H9 (cell line): ENCODE results near the gene PCYT2. TPM values are rescaled to one million over a fixed set of nuclear protein-coding genes. Genes with fewer than 3 reads are reported as not detected.
"Not testable (repeated sequence)": the region's sequence is repeated elsewhere in the genome, so short reads cannot be mapped to it uniquely, and the experiment has no call there.

Source experiments
- DNase-seq: peaks from one replicate; pipeline ENCODE4 v3.0.0-alpha.2; 2017
- H2AFZ ChIP-seq: one replicate; pipeline ENCODE4 v1.6.1; 2013; ENCODE audit warnings: mild to moderate bottlenecking, low read length, control low read depth, moderate library complexity
- H2AK5ac ChIP-seq: 2 replicates; pipeline ENCODE4 v1.6.1; 2013; ENCODE audit warnings: low read length, control low read depth, mixed read lengths; ENCODE audit not compliant: insufficient read length
- H2BK120ac ChIP-seq: one replicate; pipeline ENCODE4 v1.6.1; 2013; ENCODE audit warnings: low read depth, mild to moderate bottlenecking, low read length, control low read depth, inconsistent platforms; ENCODE audit not compliant: poor library complexity, severe bottlenecking
- H2BK12ac ChIP-seq: 2 replicates; pipeline ENCODE4 v1.6.1; 2013; ENCODE audit warnings: low read length, control low read depth, mixed read lengths, low read depth; ENCODE audit not compliant: insufficient read length
- H2BK15ac ChIP-seq: 2 replicates; pipeline ENCODE4 v1.6.1; 2013; ENCODE audit warnings: low read depth, low read length, control low read depth
- H2BK20ac ChIP-seq: one replicate; pipeline ENCODE4 v1.6.1; 2013; ENCODE audit warnings: low read depth, mild to moderate bottlenecking, low read length, control low read depth, inconsistent platforms; ENCODE audit not compliant: poor library complexity, severe bottlenecking
- H2BK5ac ChIP-seq: 2 replicates; pipeline ENCODE4 v1.6.1; 2013; ENCODE audit warnings: low read length, control low read depth, mixed read lengths; ENCODE audit not compliant: insufficient read length
- H3K14ac ChIP-seq: 2 replicates; pipeline ENCODE4 v1.6.1; 2013; ENCODE audit warnings: low read length, control low read depth; ENCODE audit not compliant: insufficient read depth
- H3K18ac ChIP-seq: 2 replicates; pipeline ENCODE4 v1.6.1; 2013; ENCODE audit warnings: low read depth, mild to moderate bottlenecking, mixed read lengths, low read length, control low read depth; ENCODE audit not compliant: insufficient read length
- H3K23ac ChIP-seq: 2 replicates; pipeline ENCODE4 v1.6.1; 2013; ENCODE audit warnings: low read length, control low read depth, mixed read lengths, low read depth; ENCODE audit not compliant: insufficient read length
- H3K23me2 ChIP-seq: 2 replicates; pipeline ENCODE4 v1.6.1; 2013; ENCODE audit warnings: low read depth, mild to moderate bottlenecking, mixed read lengths, low read length, control low read depth; ENCODE audit not compliant: insufficient read length, poor library complexity, severe bottlenecking
- H3K27ac ChIP-seq: 2 replicates; pipeline ENCODE4 v1.5.1; 2013; ENCODE audit warnings: low read length, control low read depth, mixed read lengths, low read depth; ENCODE audit not compliant: insufficient read length
- H3K27me3 ChIP-seq: 2 replicates; pipeline ENCODE4 v1.6.1; 2013; ENCODE audit warnings: low read length, control low read depth, inconsistent platforms; ENCODE audit not compliant: insufficient read depth
- H3K4ac ChIP-seq: 2 replicates; pipeline ENCODE4 v1.6.1; 2013; ENCODE audit warnings: low read depth, mild to moderate bottlenecking, control low read depth, inconsistent platforms, low read length, moderate library complexity
- H3K4me1 ChIP-seq: 2 replicates; pipeline ENCODE4 v1.6.1; 2013; ENCODE audit warnings: low read length, control low read depth, inconsistent platforms; ENCODE audit not compliant: insufficient read depth
- H3K4me2 ChIP-seq: 2 replicates; pipeline ENCODE4 v1.6.1; 2013; ENCODE audit warnings: low read length, control low read depth, mixed read lengths; ENCODE audit not compliant: insufficient read length, insufficient read depth
- H3K56ac ChIP-seq: 2 replicates; pipeline ENCODE4 v1.6.1; 2013; ENCODE audit warnings: low read depth, mild to moderate bottlenecking, mixed read lengths, low read length, control low read depth; ENCODE audit not compliant: insufficient read length
- H3K79me1 ChIP-seq: 2 replicates; pipeline ENCODE4 v1.6.1; 2013; ENCODE audit warnings: low read depth, mild to moderate bottlenecking, moderate library complexity, low read length, control low read depth, inconsistent platforms; ENCODE audit not compliant: insufficient read depth, poor library complexity, severe bottlenecking
- H3K79me2 ChIP-seq: 2 replicates; pipeline ENCODE4 v1.6.1; 2013; ENCODE audit warnings: low read length, control low read depth, inconsistent platforms; ENCODE audit not compliant: insufficient read depth
- H3K9ac ChIP-seq: 2 replicates; pipeline ENCODE4 v1.6.1; 2013; ENCODE audit warnings: low read length, control low read depth, mixed read lengths; ENCODE audit not compliant: insufficient read length; ENCODE audit errors: extremely low read depth
- H3K9me3 ChIP-seq: one replicate; pipeline ENCODE4 v1.6.1; 2013; ENCODE audit warnings: low read depth, low read length, inconsistent platforms; ENCODE audit not compliant: control insufficient read depth
- H3T11ph ChIP-seq: one replicate; pipeline ENCODE4 v1.6.1; 2013; ENCODE audit warnings: mild to moderate bottlenecking, low read length, control low read depth, inconsistent platforms
- H4K20me1 ChIP-seq: one replicate; pipeline ENCODE4 v1.6.1; 2013; ENCODE audit not compliant: control insufficient read depth, insufficient read length, insufficient read depth
- H4K5ac ChIP-seq: 2 replicates; pipeline ENCODE4 v1.6.1; 2013; ENCODE audit warnings: low read depth, mild to moderate bottlenecking, mixed read lengths, low read length, control low read depth; ENCODE audit not compliant: insufficient read length
- H4K8ac ChIP-seq: replicated peaks from 2 replicates; pipeline ENCODE4 v1.6.1; 2013; ENCODE audit warnings: low read length, control low read depth, mixed read lengths, low read depth; ENCODE audit not compliant: insufficient read length
- H4K91ac ChIP-seq: 2 replicates; pipeline ENCODE4 v1.6.1; 2013; ENCODE audit warnings: low read depth, mild to moderate bottlenecking, moderate library complexity, mixed read lengths, low read length, control low read depth; ENCODE audit not compliant: insufficient read length
- H3K27ac Mint-ChIP-seq, 3 experiments: 2 replicates in 2 of 3; 3 replicates in 1 of 3; pipeline ENCODE4 v1.8.0; 2020 to 2021; ENCODE audit warnings: mixed read lengths in 3 of 3, mild to moderate bottlenecking in 1 of 3, moderate library complexity in 1 of 3
- H3K27me3 Mint-ChIP-seq: 2 replicates; pipeline ENCODE4 v1.8.0; 2021; ENCODE audit warnings: low read depth, mild to moderate bottlenecking, moderate library complexity, mixed read lengths
- H3K36me3 Mint-ChIP-seq, 3 experiments: 2 replicates in 2 of 3; 3 replicates in 1 of 3; pipeline ENCODE4 v1.8.0; 2020 to 2021; ENCODE audit warnings: low read depth in 3 of 3, mixed read lengths in 3 of 3; ENCODE audit not compliant: insufficient read depth in 1 of 3
- H3K4me1 Mint-ChIP-seq, 2 experiments: 2 replicates each; pipeline ENCODE4 v1.8.0; 2020; ENCODE audit warnings: mixed read lengths in 2 of 2
- H3K4me3 Mint-ChIP-seq, 2 experiments: 2 replicates in 1 of 2; 3 replicates in 1 of 2; pipeline ENCODE4 v1.8.0; 2020 to 2021; ENCODE audit warnings: mild to moderate bottlenecking in 2 of 2, mixed read lengths in 2 of 2, moderate library complexity in 1 of 2
- H3K9me3 Mint-ChIP-seq, 2 experiments: 2 replicates in 1 of 2; 3 replicates in 1 of 2; pipeline ENCODE4 v1.8.0; 2020; ENCODE audit warnings: mild to moderate bottlenecking in 2 of 2, mixed read lengths in 2 of 2, moderate library complexity in 1 of 2
- WGBS: extraction: QIAGEN DNeasy Blood & Tissue Kit; methylation state at CpG from one replicate; pipeline ENCODE4 v1.1.7; 2013; ENCODE audit warnings: missing lambda C conversion rate, low lambda C conversion rate, mixed read lengths; ENCODE audit not compliant: insufficient read length; ENCODE audit errors: extremely low coverage; 5-methylcytosine and 5-hydroxymethylcytosine counted together
- total RNA-seq: library from RNA; stranded (reverse); gene quantifications from 2 replicates; pipeline ENCODE4 v1.2.1, GENCODE V29; 2021
- TF ChIP-seq, protein P1 (sequence below): fragments of 200-600 bp; sonication (generic); conservative IDR thresholded peaks from 3 replicates; pipeline ENCODE4 v1.8.0; 2021; ENCODE audit warnings: antibody characterized with exemption, mild to moderate bottlenecking

PCYT2 gene
- total RNA-seq, 1 experiment from 2014 or later, result 24.5 TPM

DNA sequence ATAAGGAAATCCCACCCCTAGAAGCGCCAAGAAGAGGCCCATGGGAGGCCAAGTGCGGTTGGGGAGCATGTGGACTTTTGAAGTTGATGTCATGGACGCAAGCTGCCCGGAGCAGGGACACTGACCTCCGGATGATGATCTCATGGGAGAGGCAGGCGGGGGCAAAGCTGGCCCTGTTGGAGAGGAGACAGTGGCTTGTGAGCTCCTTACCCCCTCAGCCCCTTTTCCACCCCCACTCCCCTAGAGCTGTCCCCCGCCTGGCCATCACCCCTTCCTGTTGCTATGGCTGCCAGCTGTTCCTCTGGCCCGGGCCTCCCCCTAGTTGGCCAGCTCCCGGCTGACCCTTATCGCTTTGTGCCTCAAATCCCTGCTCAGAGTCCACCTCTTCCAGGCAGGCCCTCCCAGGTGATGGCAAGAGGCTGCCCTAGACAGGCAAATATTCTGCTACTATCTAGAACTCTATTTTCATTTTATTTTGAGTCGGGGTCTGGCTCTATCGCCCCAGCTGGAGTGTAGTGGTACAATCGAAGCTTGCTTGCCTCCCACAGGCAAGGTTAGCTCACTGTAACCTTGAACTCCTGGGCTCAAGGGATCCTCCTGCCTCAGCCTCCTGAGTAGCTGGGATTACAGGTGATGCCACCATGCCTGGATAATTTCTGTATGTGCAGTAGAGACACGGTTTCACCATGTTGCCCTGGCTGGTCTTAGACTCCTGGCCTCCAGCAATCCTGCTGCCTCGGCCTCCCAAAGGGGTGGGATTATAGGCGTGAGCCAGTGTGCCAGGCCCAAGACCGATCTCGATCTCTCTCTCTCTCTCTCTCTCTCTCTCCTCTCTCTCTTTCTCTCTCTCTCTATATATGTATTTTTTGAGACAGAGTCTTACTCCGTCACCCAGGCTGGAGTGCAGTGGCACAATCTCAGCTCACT is 43.2 kb upstream of the PCYT2 start:
- Mint-ChIP-seq H3K36me3 (no peaks in the 10 kb centered on the region; a peak in 1 of 7 replicates), H3K4me3 (no peak overlapping the region; a peak in 2 of 5 replicates), H3K4me1 (peaks cover 0 to 8% of the 10 kb centered on the region in 2 experiments; a peak in 1 of 4 replicates), H3K27me3 (peaks cover 62% of the 10 kb centered on the region), H3K9me3 (peaks cover 0 to 4% of the 10 kb centered on the region in 2 experiments; a peak in 1 of 5 replicates), H3K27ac (no peak overlapping the region)
- Histone ChIP-seq H3K9ac (no peak overlapping the region), H2BK5ac (no peak overlapping the region), H2AK5ac (no peak overlapping the region), H3K4ac (no peak overlapping the region), H3K27ac (no peak overlapping the region), H3K4me2 (no peak overlapping the region), H3K23me2 (no peaks in the 10 kb centered on the region), H2BK20ac (no peak overlapping the region), H3K18ac (no peak overlapping the region), H3K9me3 (no peaks in the 10 kb centered on the region), H2BK15ac (no peak overlapping the region), H3T11ph (no peak overlapping the region), H3K79me1 (no peaks in the 10 kb centered on the region), H4K8ac (no peak overlapping the region), H3K27me3 (peaks cover 15% of the 10 kb centered on the region; the same call in 1 of the 2 replicates), H3K4me1 (no peaks in the 10 kb centered on the region), H3K14ac (no peak overlapping the region), H4K5ac (no peak overlapping the region), H2BK120ac (no peak overlapping the region), H3K79me2 (no peaks in the 10 kb centered on the region), H3K56ac (no peak overlapping the region), H3K23ac (no peak overlapping the region), H4K20me1 (no peaks in the 10 kb centered on the region), H4K91ac (no peak overlapping the region), H2AFZ (no peak overlapping the region), H2BK12ac (no peak overlapping the region)
- TF ChIP-seq, protein P1, sequence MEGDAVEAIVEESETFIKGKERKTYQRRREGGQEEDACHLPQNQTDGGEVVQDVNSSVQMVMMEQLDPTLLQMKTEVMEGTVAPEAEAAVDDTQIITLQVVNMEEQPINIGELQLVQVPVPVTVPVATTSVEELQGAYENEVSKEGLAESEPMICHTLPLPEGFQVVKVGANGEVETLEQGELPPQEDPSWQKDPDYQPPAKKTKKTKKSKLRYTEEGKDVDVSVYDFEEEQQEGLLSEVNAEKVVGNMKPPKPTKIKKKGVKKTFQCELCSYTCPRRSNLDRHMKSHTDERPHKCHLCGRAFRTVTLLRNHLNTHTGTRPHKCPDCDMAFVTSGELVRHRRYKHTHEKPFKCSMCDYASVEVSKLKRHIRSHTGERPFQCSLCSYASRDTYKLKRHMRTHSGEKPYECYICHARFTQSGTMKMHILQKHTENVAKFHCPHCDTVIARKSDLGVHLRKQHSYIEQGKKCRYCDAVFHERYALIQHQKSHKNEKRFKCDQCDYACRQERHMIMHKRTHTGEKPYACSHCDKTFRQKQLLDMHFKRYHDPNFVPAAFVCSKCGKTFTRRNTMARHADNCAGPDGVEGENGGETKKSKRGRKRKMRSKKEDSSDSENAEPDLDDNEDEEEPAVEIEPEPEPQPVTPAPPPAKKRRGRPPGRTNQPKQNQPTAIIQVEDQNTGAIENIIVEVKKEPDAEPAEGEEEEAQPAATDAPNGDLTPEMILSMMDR, result no peak
- WGBS, result no CpG with 5 or more reads among the region's 19 CpGs
- DNase-seq, result no peak

DNA sequence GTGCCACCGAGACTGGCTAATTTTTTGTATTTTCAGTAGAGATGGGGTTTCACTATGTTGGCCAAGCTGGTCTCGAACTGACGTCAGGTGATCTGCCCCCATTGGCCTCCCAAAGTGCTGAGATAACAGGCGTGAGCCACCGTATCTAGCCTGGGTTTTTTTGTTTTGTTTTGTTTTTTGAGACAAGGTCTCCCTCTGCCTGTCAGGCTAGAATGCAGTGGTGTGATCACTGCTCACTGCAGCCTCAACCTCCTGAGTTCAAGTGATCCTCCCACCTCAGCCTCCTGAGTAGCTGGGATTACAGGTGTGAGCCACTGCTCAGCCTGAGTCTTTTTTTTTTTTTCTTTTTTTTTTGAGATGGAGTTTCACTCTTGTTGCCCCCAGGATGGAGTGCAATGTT is 42.2 kb upstream of the PCYT2 start:
- H3K4me3 Mint-ChIP-seq, DNase-seq, H3K14ac ChIP-seq, H2BK20ac ChIP-seq, H3K27ac ChIP-seq, H3K56ac ChIP-seq, H3K4me1 Mint-ChIP-seq, H4K5ac ChIP-seq, H3K9me3 ChIP-seq, H3K9ac ChIP-seq, H3K9me3 Mint-ChIP-seq, H3K79me1 ChIP-seq, H3K4me2 ChIP-seq, H4K20me1 ChIP-seq, H3K27me3 ChIP-seq, H4K8ac ChIP-seq, H2BK15ac ChIP-seq, H3K36me3 Mint-ChIP-seq, H4K91ac ChIP-seq, H3K27ac Mint-ChIP-seq, H2AK5ac ChIP-seq, H3K23me2 ChIP-seq, H3T11ph ChIP-seq, H3K23ac ChIP-seq, H3K18ac ChIP-seq, H2BK120ac ChIP-seq, H2BK5ac ChIP-seq, H3K79me2 ChIP-seq, H3K4me1 ChIP-seq, H2AFZ ChIP-seq, H2BK12ac ChIP-seq, H3K4ac ChIP-seq: not testable (repeated sequence)
- H3K27me3 Mint-ChIP-seq, result peaks cover 57% of the 10 kb centered on the region
- WGBS, result no CpG with 5 or more reads among the region's 5 CpGs
